GM12878 (cell line): ENCODE measurements around the gene CCIN. TPM values are rescaled to one million over a fixed set of nuclear protein-coding genes. Genes with fewer than 3 reads are reported as not detected.

Experiments
- ATAC-seq: fragments of 200-7000 bp; cut with Tn5 transposase; 3 replicates; pipeline ENCODE4 v1.9.1; 2020; ENCODE audit warnings: mild to moderate bottlenecking, moderate library complexity
- BruUV-seq: library from RNA; stranded (reverse); fragments of 400-500 nt; replicated peaks from 2 replicates; lab custom pipeline; 2021; lab: Mats Ljungman, UMichigan
- CTCF ChIA-PET: fragments of 300-600 bp; sonication (Branson Sonifier 250); formaldehyde crosslinking; extraction: SDS; loops from one replicate; lab custom pipeline; 2021; ENCODE audit warnings: inconsistent platforms; lab: Yijun Ruan, JAX
- POLR2A ChIA-PET: fragments of 350-600 bp; formaldehyde crosslinking; extraction: SDS; loops from one replicate; lab custom pipeline; 2021; ENCODE audit warnings: inconsistent platforms; lab: Charles Lee
- RAD21 ChIA-PET: fragments of 300-600 bp; sonication (Branson Sonifier 250); formaldehyde crosslinking; loops from one replicate; lab custom pipeline; 2023; ENCODE audit warnings: antibody characterized with exemption; ENCODE audit not compliant: unreplicated experiment; lab: Charles Lee
- SMC1A ChIA-PET: fragments of 300-600 bp; sonication (Branson Sonifier 250); formaldehyde crosslinking; loops from one replicate; lab custom pipeline; 2023; ENCODE audit not compliant: unreplicated experiment, uncharacterized antibody; lab: Charles Lee
- DNase-seq: peaks from one replicate; pipeline ENCODE4 v3.0.0-alpha.2; 2011; ENCODE audit warnings: low read depth, low spot score
- FAIRE-seq: peaks from 3 replicates; lab custom pipeline; 2011; peaks lifted over from hg19 to GRCh38; lab: Jason Lieb, UNC
- H2AFZ ChIP-seq: 2 replicates; pipeline ENCODE4 v1.6.0; 2011; ENCODE audit warnings: low read depth, low read length, control low read depth; ENCODE audit not compliant: control insufficient read depth
- H3K27ac ChIP-seq: 2 replicates; pipeline ENCODE4 v1.5.1; 2011; ENCODE audit warnings: control low read depth; ENCODE audit not compliant: control insufficient read depth, insufficient read depth
- H3K27me3 ChIP-seq, 2 experiments: replicated peaks in 1 of 2; 2 replicates each; pipeline versions ENCODE4 v1.6.0 to v1.6.1; 2011; ENCODE audit warnings: low read length in 1 of 2; ENCODE audit not compliant: control insufficient read depth in 2 of 2, insufficient read depth in 2 of 2
- H3K36me3 ChIP-seq, 2 experiments: 2 replicates each; pipeline ENCODE4 v1.5.1; 2011; ENCODE audit warnings: low read length in 1 of 2; ENCODE audit not compliant: control insufficient read depth in 2 of 2, insufficient read depth in 2 of 2
- H3K4me1 ChIP-seq: 2 replicates; pipeline ENCODE4 v1.6.1; 2011; ENCODE audit warnings: mild to moderate bottlenecking, low read length, moderate library complexity, mixed read lengths; ENCODE audit not compliant: control insufficient read depth, insufficient read depth
- H3K4me2 ChIP-seq: 2 replicates; pipeline ENCODE4 v1.6.0; 2011; ENCODE audit warnings: control low read depth; ENCODE audit not compliant: control insufficient read depth, insufficient read depth
- H3K4me3 ChIP-seq: fragments of 200-600 bp; sonication (generic); 2 replicates; pipeline ENCODE4 v1.5.1; 2016
- H3K79me2 ChIP-seq: 2 replicates; pipeline ENCODE4 v1.6.0; 2011; ENCODE audit warnings: low read length; ENCODE audit not compliant: control insufficient read depth, insufficient read depth
- H3K9ac ChIP-seq: 2 replicates; pipeline ENCODE4 v1.8.0; 2011; ENCODE audit warnings: low read length, control low read depth, mixed read lengths; ENCODE audit not compliant: control insufficient read depth, insufficient read depth
- H3K9me3 ChIP-seq: replicated peaks from 3 replicates; pipeline ENCODE4 v1.5.1; 2011; ENCODE audit warnings: mild to moderate bottlenecking, low read length; ENCODE audit not compliant: control insufficient read depth, insufficient read depth
- H4K20me1 ChIP-seq: 2 replicates; pipeline ENCODE4 v1.6.0; 2011; ENCODE audit not compliant: control insufficient read depth, insufficient read depth
- CHD4 ChIP-seq: fragments of 200-600 bp; sonication (generic); IDR thresholded peaks from 2 replicates; pipeline ENCODE4 v1.6.1; 2016; ENCODE audit warnings: mild to moderate bottlenecking
- HCFC1 ChIP-seq: fragments of 150-350 bp; IDR thresholded peaks from 2 replicates; pipeline ENCODE4 v1.6.1; 2014; ENCODE audit warnings: low read length
- IRF3 ChIP-seq: fragments of 450-650 bp; IDR thresholded peaks from 2 replicates; pipeline ENCODE4 v1.6.1; 2014; ENCODE audit warnings: mild to moderate bottlenecking
- IRF5 ChIP-seq: fragments of 450-650 bp; IDR thresholded peaks from 2 replicates; pipeline ENCODE4 v1.6.1; 2017; ENCODE audit warnings: borderline replicate concordance
- MTA3 ChIP-seq: IDR thresholded peaks from 2 replicates; pipeline ENCODE4 v1.6.1; 2012; ENCODE audit warnings: low read length, inconsistent platforms, borderline replicate concordance
- MYB ChIP-seq: fragments of 150-350 bp; IDR thresholded peaks from 2 replicates; pipeline ENCODE4 v1.6.1; 2014; ENCODE audit warnings: mild to moderate bottlenecking, low read depth, low read length, borderline replicate concordance
- REST ChIP-seq: IDR thresholded peaks from 2 replicates; pipeline ENCODE4 v1.6.1; 2012; ENCODE audit warnings: mild to moderate bottlenecking, low read depth, low read length
- SP1 ChIP-seq: IDR thresholded peaks from one replicate; pipeline ENCODE4 v1.6.1; 2011; ENCODE audit warnings: low read depth, low read length
- STAT3 ChIP-seq: IDR thresholded peaks from 2 replicates; pipeline ENCODE4 v1.6.1; 2011; ENCODE audit warnings: low read depth, low read length, improper control_type of control experiment
- SUZ12 ChIP-seq: fragments of 200-600 bp; sonication (generic); IDR thresholded peaks from one replicate; pipeline ENCODE4 v1.6.1; 2018; ENCODE audit warnings: antibody characterized with exemption, mild to moderate bottlenecking; ENCODE audit not compliant: unreplicated experiment
- TCF12 ChIP-seq: IDR thresholded peaks from 2 replicates; pipeline ENCODE4 v1.6.1; 2011; ENCODE audit warnings: low read depth, mild to moderate bottlenecking, low read length
- ZBTB33 ChIP-seq: fragments of 450-650 bp; IDR thresholded peaks from 2 replicates; pipeline ENCODE4 v1.6.1; 2017; ENCODE audit warnings: mild to moderate bottlenecking
- ZZZ3 ChIP-seq: IDR thresholded peaks from 2 replicates; pipeline ENCODE4 v1.6.1; 2011; ENCODE audit warnings: low read depth; ENCODE audit not compliant: control insufficient read depth, insufficient read length
- WGBS: methylation state at CpG from one replicate; pipeline ENCODE4 v1.1.6; 2016; ENCODE audit warnings: low lambda C conversion rate; ENCODE audit not compliant: insufficient replicate concordance, insufficient coverage; ENCODE audit errors: missing lambda C conversion rate; 5-methylcytosine and 5-hydroxymethylcytosine counted together
- in situ Hi-C: fragments of 300-500 bp; cut with MboI; formaldehyde crosslinking; loops from 9 replicates; pipeline ENCODE4 v1.14.3; 2018; ENCODE audit warnings: mixed read lengths
- intact Hi-C: fragments of 100-400 bp; cut with micrococcal nuclease; formaldehyde crosslinking; loops from one replicate; pipeline ENCODE4 v1.14.2; 2022; ENCODE audit not compliant: unreplicated experiment
- polyA plus RNA-seq, 11 experiments: library from polyadenylated mRNA; depleted of rRNA in 4 of 11; unstranded in 6 of 11; stranded (reverse) in 5 of 11; fragments of >200 nt; fragmentation: Nextera tagmentation in 4 of 11; fragmentation: Illumina TruSeq in 1 of 11; extraction: Ambion mirVana in 4 of 11; extraction: Trizol in 1 of 11; gene quantifications; 1 replicate in 1 of 11; 2 replicates in 10 of 11; pipeline versions ENCODE4 v1.2.1 to v1.2.3, GENCODE V29; 2011 to 2016; ENCODE audit warnings: inconsistent platforms in 2 of 11, missing spikeins in 2 of 11, low read depth in 1 of 11
- total RNA-seq, 4 experiments: library from RNA; depleted of rRNA in 3 of 4; stranded (reverse); fragments of >200 nt in 3 of 4; fragmentation: Illumina TruSeq in 1 of 4; extraction: Trizol in 1 of 4; gene quantifications; 2 replicates each; pipeline versions ENCODE4 v1.2.1 to v1.2.3, GENCODE V29; 2013 to 2021

CCIN gene
- total and polyA plus RNA-seq, 10 of the 15 experiments (the other 5 are each of a cell fraction or from before 2014, with no cell fraction given): not detected

- H2AFZ ChIP-seq: no peak overlapping the region
- TF ChIP-seq CHD4 (no peak), STAT3 (no peak), ZZZ3 (no peak), SP1 (no peak), MYB (no peak), IRF3 (no peak), TCF12 (no peak), IRF5 (no peak), MTA3 (no peak), HCFC1 (no peak), REST (no peak), ZBTB33 (no peak), SUZ12 (no peak)
These were observed 18.4 kb upstream of the CCIN start for GRCh38 chr9:36150574-36151315.

More at GRCh38 chr9:36150574-36151315, 18.4 kb upstream of the CCIN start:
- ChIA-PET POLR2A (no interaction called here), CTCF (interaction anchor here (1.2 kb wide), 1 partner anchor 49 kb away, joined by 5 read pairs; no protein-coding TSS in a partner anchor), SMC1A (interaction anchor here (1.0 to 1.6 kb wide), 2 partner anchors 14 to 48 kb away, joined by 4 to 5 read pairs; no protein-coding TSS in a partner anchor), RAD21 (interaction anchor here (2.0 kb wide), 1 partner anchor 16 kb away, joined by 5 read pairs; no protein-coding TSS in a partner anchor)
- no peaks in the 10 kb centered on the region for H3K27me3 ChIP-seq
- H3K4me3 ChIP-seq: no peak overlapping the region
- no peak for FAIRE-seq
- no peak for ATAC-seq
- intact Hi-C loops (no loop called here), in situ Hi-C loops (no loop called here)
- no TSS peak for BruUV-seq
- no peaks in the 10 kb centered on the region for H3K79me2 ChIP-seq
- no peaks in the 10 kb centered on the region for H3K36me3 ChIP-seq
- peaks cover 56% of the 10 kb centered on the region for H3K4me1 ChIP-seq
- H4K20me1 ChIP-seq: no peaks in the 10 kb centered on the region
- 81% methylated on average over 4 of the region's 4 CpGs for WGBS
- H3K4me2 ChIP-seq: no peak overlapping the region
- peak overlapping the region; percentile 24; the same call in 1 of the 2 replicates for H3K9ac ChIP-seq
- DNase-seq: no peak
- peaks cover 4% of the 10 kb centered on the region; the same call in 1 of the 3 replicates for H3K9me3 ChIP-seq
- no peak overlapping the region for H3K27ac ChIP-seq
